Measurements from ENCODE around the gene SLX4IP.

DNA sequence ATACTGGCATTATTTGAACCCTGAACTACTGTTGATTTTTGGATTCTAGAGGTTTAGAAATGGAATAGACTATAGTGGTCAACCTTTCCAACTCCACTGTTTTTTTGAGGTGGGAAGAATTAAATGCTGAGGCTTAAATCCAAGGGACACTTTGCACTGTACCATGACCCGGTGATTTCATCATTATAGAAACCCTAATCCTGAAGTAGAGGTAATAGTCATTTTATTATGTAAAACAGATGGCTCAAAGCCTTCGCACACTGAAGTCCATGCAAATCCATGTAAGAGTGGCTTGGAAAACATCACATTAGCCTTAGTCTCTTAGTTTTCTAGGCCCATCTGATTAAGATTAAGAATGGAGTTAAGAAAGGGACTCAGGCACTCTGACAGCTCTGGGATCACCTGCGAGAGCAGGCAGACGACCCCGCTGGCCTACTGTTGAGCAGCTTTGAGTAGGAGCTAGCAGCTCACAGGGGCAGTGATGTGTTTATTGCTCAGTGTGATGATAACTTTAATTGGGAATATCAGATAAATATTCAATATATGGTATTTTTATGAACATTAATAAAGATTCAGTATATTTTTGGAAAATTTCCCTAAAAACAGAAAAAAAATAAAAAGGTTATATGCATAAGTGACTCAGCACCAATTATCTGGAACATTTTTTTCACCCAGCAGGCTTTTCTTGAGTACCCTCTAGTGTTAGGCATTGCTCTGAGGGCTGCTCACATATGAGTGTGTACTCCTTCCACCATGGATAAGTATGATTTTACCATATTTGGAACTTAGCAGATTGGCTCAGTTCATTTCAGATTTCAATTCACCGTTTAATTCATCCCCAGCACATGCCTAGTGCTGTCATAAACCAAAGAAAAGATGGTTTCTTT, 13.4 kb downstream of the SLX4IP start:
- TF ChIP-seq, protein P1, sequence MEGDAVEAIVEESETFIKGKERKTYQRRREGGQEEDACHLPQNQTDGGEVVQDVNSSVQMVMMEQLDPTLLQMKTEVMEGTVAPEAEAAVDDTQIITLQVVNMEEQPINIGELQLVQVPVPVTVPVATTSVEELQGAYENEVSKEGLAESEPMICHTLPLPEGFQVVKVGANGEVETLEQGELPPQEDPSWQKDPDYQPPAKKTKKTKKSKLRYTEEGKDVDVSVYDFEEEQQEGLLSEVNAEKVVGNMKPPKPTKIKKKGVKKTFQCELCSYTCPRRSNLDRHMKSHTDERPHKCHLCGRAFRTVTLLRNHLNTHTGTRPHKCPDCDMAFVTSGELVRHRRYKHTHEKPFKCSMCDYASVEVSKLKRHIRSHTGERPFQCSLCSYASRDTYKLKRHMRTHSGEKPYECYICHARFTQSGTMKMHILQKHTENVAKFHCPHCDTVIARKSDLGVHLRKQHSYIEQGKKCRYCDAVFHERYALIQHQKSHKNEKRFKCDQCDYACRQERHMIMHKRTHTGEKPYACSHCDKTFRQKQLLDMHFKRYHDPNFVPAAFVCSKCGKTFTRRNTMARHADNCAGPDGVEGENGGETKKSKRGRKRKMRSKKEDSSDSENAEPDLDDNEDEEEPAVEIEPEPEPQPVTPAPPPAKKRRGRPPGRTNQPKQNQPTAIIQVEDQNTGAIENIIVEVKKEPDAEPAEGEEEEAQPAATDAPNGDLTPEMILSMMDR (conservative IDR thresholded peaks at IDR 0.05 in 1 of 2, IDR thresholded peaks at IDR 0.05 in 1 of 2; ENCODE audit: low read depth in 1 of 2, low read length in 2 of 2) = peak; percentile 12 to 23
- no peak for TF ChIP-seq EZH2 (IDR thresholded peaks at IDR 0.05; ENCODE audit: low read length, missing control alignments)
